ENCODE data around the gene SRM. TPM values are rescaled to one million over a fixed set of nuclear protein-coding genes. Genes with fewer than 3 reads are reported as not detected.

The SRM gene
- total and polyA plus RNA-seq, 2 of the 13 experiments (the other 11 are each of a cell fraction or from before 2014, with no cell fraction given): 27.9 to 31.8 TPM

DNA sequence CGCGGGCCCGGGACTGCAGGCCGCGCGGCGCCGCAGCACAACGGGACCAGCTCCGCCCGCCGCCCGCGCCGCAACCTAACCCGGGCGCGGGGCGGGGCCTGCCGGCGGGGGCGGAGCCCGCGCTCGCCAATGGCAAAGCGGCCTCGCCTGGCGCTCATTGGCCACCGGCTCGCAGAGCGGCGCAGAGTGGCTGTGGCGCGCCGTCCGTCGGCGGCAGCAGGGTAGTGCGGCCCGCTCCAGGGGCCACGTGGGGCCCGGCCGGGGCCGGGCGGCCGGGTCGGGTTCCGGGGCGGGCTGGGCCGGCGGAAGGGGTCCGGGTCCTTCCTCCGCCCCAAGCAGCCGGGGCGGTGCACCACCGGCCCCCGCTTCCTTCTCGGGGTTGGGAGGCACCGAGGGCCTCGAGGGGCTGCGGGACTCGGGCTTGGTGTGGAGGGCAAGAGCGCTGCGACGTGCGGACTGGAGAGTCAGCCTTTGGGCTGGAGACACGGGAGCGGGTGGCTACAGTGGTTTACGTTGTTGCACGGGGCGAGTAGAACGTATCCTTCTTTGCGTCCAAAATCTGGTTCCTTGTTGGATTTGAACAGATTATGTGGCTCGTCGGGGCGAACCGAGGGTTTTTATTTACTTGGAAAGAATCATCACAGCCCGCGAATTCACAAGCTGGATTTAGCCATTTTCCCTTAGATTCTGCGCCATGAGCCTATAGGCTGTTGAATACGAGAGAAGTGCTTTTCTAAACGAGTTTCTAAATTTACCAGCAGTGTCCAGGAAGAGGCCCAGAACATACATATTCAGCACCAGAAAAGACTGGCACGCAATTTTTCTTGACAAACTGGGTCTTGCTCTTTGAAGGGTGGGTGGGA, at the start of gene SRM (continued):
- TF ChIP-seq, protein P1, sequence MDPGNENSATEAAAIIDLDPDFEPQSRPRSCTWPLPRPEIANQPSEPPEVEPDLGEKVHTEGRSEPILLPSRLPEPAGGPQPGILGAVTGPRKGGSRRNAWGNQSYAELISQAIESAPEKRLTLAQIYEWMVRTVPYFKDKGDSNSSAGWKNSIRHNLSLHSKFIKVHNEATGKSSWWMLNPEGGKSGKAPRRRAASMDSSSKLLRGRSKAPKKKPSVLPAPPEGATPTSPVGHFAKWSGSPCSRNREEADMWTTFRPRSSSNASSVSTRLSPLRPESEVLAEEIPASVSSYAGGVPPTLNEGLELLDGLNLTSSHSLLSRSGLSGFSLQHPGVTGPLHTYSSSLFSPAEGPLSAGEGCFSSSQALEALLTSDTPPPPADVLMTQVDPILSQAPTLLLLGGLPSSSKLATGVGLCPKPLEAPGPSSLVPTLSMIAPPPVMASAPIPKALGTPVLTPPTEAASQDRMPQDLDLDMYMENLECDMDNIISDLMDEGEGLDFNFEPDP (CRISPR knock-in tag; conservative IDR thresholded peaks at IDR 0.05): 0 out of 2 replicates have a peak, but pooled peaks have one; percentile 73
- TF ChIP-seq KMT2A (CRISPR knock-in tag; IDR thresholded peaks at IDR 0.05) (no peak), ZNF749 (CRISPR knock-in tag; IDR thresholded peaks at IDR 0.05; ENCODE audit: borderline replicate concordance) (no peak), KAT2B (IDR thresholded peaks at IDR 0.05; ENCODE audit: borderline replicate concordance, low read depth, low read length) (no peak), JUN (CRISPR knock-in tag; IDR thresholded peaks at IDR 0.05) (no peak), RFXANK (CRISPR knock-in tag; IDR thresholded peaks at IDR 0.05) (no peak), CBFB (CRISPR knock-in tag; IDR thresholded peaks at IDR 0.05) (peak; percentile 60; the same call in 1 of the 2 replicates), ZNF547 (CRISPR knock-in tag; IDR thresholded peaks at IDR 0.05) (no peak), FIP1L1 (IDR thresholded peaks at IDR 0.05; ENCODE audit: borderline replicate concordance, insufficient read depth, low read depth, low read length) (no peak), SMC3 (IDR thresholded peaks at IDR 0.05; ENCODE audit: low read length) (no peak), ZBTB8A (CRISPR knock-in tag; IDR thresholded peaks at IDR 0.05; ENCODE audit: borderline replicate concordance, low read depth) (no peak), ZNF556 (CRISPR knock-in tag; IDR thresholded peaks at IDR 0.05; ENCODE audit: borderline replicate concordance) (no peak), KDM3A (CRISPR knock-in tag; IDR thresholded peaks at IDR 0.05; ENCODE audit: low read depth) (no peak), TRIM24 (CRISPR knock-in tag; IDR thresholded peaks at IDR 0.05) (no peak), DPF2 (CRISPR knock-in tag; IDR thresholded peaks at IDR 0.05; ENCODE audit: borderline replicate concordance, low read depth) (no peak), GABPB1 (CRISPR knock-in tag; IDR thresholded peaks at IDR 0.05) (peak; percentile 75; the same call in 1 of the 2 replicates), DMAP1 (CRISPR knock-in tag; IDR thresholded peaks at IDR 0.05) (peak; percentile 80), ZNF260 (CRISPR knock-in tag; IDR thresholded peaks at IDR 0.05; ENCODE audit: borderline replicate concordance, low read depth) (no peak)
- TF ChIP-seq, protein P2, sequence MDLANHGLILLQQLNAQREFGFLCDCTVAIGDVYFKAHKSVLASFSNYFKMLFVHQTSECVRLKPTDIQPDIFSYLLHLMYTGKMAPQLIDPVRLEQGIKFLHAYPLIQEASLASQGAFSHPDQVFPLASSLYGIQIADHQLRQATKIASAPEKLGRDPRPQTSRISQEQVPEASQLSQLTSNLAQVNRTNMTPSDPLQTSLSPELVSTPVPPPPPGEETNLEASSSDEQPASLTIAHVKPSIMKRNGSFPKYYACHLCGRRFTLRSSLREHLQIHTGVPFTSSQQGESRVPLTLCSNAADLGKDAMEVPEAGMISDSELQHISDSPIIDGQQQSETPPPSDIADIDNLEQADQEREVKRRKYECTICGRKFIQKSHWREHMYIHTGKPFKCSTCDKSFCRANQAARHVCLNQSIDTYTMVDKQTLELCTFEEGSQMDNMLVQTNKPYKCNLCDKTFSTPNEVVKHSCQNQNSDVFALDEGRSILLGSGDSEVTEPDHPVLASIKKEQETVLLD (CRISPR knock-in tag; IDR thresholded peaks at IDR 0.05; ENCODE audit: low read depth): peak; percentile 87
- TF ChIP-seq, protein P3, sequence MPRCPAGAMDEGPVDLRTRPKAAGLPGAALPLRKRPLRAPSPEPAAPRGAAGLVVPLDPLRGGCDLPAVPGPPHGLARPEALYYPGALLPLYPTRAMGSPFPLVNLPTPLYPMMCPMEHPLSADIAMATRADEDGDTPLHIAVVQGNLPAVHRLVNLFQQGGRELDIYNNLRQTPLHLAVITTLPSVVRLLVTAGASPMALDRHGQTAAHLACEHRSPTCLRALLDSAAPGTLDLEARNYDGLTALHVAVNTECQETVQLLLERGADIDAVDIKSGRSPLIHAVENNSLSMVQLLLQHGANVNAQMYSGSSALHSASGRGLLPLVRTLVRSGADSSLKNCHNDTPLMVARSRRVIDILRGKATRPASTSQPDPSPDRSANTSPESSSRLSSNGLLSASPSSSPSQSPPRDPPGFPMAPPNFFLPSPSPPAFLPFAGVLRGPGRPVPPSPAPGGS (CRISPR knock-in tag; IDR thresholded peaks at IDR 0.05): no peak
- TF ChIP-seq, protein P4, sequence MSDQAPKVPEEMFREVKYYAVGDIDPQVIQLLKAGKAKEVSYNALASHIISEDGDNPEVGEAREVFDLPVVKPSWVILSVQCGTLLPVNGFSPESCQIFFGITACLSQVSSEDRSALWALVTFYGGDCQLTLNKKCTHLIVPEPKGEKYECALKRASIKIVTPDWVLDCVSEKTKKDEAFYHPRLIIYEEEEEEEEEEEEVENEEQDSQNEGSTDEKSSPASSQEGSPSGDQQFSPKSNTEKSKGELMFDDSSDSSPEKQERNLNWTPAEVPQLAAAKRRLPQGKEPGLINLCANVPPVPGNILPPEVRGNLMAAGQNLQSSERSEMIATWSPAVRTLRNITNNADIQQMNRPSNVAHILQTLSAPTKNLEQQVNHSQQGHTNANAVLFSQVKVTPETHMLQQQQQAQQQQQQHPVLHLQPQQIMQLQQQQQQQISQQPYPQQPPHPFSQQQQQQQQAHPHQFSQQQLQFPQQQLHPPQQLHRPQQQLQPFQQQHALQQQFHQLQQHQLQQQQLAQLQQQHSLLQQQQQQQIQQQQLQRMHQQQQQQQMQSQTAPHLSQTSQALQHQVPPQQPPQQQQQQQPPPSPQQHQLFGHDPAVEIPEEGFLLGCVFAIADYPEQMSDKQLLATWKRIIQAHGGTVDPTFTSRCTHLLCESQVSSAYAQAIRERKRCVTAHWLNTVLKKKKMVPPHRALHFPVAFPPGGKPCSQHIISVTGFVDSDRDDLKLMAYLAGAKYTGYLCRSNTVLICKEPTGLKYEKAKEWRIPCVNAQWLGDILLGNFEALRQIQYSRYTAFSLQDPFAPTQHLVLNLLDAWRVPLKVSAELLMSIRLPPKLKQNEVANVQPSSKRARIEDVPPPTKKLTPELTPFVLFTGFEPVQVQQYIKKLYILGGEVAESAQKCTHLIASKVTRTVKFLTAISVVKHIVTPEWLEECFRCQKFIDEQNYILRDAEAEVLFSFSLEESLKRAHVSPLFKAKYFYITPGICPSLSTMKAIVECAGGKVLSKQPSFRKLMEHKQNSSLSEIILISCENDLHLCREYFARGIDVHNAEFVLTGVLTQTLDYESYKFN (CRISPR knock-in tag; conservative IDR thresholded peaks at IDR 0.05): no peak
- TF ChIP-seq, protein P5, sequence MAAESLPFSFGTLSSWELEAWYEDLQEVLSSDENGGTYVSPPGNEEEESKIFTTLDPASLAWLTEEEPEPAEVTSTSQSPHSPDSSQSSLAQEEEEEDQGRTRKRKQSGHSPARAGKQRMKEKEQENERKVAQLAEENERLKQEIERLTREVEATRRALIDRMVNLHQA (CRISPR knock-in tag; IDR thresholded peaks at IDR 0.05): no peak
